ENCODE results near the gene DAPK2.
"Not testable (repeated sequence)": the region's sequence is repeated elsewhere in the genome, so short reads cannot be mapped to it uniquely, and the experiment has no call there.

Gene DAPK2

DNA sequence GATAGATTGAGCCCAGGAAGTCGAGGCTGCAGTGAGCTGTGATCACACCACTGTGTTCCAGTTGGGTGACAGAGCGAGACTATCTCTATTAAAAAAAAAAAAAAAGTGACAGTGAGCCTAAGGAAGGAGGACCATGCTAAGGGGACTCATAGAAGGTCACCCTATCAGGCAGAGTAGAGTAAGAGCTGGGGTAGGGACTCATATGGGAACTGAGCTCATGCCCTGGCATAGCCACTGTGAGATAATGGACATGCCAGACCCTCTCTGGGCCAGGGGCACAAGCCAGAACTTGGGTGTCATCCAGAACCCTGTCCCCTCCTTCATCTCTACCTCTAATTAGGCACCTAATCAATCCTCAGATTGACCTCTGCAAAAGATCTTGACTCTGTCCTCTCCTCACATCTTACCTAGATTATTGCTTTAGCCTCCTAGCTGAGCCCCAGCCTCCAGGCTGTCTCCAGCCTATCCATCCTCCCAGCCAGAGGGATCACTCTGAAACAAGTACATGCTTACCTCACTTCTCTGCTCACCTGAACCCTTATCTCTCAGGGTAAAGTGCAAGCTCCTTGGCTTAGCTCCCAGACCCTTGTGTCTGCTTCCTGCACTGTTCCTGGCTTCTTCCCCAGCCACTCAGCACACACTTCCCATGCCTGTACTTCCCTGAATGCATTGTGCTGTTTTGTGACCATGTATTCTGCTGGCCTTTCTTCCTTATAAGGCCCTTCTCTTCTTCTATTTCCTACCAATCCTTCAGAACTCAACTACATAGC is 76.4 kb downstream of the DAPK2 start:
- H3K9me3 Mint-ChIP-seq (ENCODE audit: low read depth) = peaks cover 1% of the 10 kb centered on the region
- peaks cover 31% of the 10 kb centered on the region for H3K4me1 Mint-ChIP-seq (ENCODE audit: low read depth)
- no peaks in the 10 kb centered on the region for H3K36me3 Mint-ChIP-seq
- no peaks in the 10 kb centered on the region for H3K27me3 Mint-ChIP-seq
- H3K27ac Mint-ChIP-seq = no peak overlapping the region
- H3K4me3 Mint-ChIP-seq = no peak overlapping the region

DNA sequence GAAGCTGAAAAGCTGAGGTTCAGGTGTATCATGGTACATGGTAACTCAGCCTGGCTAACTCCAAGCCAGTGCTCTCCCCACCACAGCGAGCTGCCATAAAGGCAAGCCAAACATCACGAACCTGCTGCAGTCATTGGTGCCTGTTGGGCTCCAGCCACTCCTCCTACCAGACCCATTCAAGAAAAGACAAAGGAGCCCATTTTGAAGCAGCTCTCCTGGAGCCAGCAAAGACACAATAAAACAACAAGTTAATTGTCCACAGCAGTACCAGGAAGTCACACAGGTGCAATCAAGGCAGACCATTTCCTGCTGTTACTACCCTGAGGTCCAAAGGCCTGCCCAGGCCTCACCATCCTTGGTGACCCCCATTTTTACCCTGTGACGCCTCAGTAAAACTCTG is 77.6 kb downstream of the DAPK2 start:
- Mint-ChIP-seq H3K36me3 (no peaks in the 10 kb centered on the region), H3K27me3 (no peaks in the 10 kb centered on the region), H3K27ac (no peak overlapping the region), H3K4me3 (no peak overlapping the region), H3K4me1 (ENCODE audit: low read depth) (peaks cover 31% of the 10 kb centered on the region), H3K9me3 (ENCODE audit: low read depth) (peaks cover 9% of the 10 kb centered on the region)

DNA sequence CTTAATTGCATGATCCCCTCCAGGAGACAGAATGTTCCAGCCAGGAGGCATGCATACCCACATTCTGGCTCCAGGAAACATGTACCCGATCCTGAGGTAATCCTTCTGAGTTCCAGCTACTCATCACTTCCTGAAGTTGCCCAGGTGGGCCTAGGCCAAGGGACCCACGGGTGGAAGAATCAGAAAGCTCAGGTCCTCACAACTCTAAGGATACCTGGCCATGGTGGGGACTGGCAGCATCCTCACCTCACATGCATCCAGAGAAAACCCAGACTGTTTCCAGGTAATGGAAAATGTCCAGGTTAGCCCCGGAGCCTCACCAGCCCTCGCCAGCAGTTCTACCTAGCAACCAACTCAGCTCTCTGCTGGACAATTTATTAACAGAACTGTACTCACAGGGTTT is 78.2 kb downstream of the DAPK2 start:
- Mint-ChIP-seq H3K36me3 (peaks cover 2% of the 10 kb centered on the region), H3K4me1 (ENCODE audit: low read depth) (peaks cover 31% of the 10 kb centered on the region), H3K9me3 (ENCODE audit: low read depth) (peaks cover 9% of the 10 kb centered on the region), H3K27me3 (no peaks in the 10 kb centered on the region), H3K27ac (no peak overlapping the region), H3K4me3 (no peak overlapping the region)

DNA sequence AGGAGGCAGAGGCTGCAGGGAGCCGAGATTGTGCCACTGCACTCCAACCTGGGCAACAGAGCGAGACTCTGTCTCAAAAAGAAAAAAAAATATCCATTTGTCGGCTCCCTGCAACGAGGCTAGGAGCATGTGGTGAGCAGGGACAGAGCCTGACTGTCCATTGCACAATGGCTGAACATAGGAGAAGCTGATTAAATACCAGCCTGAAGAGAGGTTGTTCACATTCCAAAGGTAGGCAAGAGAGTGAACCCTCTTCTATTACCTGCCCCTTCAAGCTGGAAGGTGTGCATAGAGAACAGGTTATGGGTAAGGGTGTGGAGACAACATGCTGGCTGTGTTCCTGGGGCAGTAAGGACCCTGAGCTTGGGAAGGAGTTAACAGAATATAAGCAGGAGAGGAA is 78.7 kb downstream of the DAPK2 start:
- H3K4me3 Mint-ChIP-seq = no peak overlapping the region
- H3K27ac Mint-ChIP-seq = no peak overlapping the region
- peaks cover 31% of the 10 kb centered on the region for H3K4me1 Mint-ChIP-seq (ENCODE audit: low read depth)
- H3K9me3 Mint-ChIP-seq (ENCODE audit: low read depth) = peaks cover 9% of the 10 kb centered on the region
- H3K27me3 Mint-ChIP-seq = no peaks in the 10 kb centered on the region
- peaks cover 2% of the 10 kb centered on the region for H3K36me3 Mint-ChIP-seq

DNA sequence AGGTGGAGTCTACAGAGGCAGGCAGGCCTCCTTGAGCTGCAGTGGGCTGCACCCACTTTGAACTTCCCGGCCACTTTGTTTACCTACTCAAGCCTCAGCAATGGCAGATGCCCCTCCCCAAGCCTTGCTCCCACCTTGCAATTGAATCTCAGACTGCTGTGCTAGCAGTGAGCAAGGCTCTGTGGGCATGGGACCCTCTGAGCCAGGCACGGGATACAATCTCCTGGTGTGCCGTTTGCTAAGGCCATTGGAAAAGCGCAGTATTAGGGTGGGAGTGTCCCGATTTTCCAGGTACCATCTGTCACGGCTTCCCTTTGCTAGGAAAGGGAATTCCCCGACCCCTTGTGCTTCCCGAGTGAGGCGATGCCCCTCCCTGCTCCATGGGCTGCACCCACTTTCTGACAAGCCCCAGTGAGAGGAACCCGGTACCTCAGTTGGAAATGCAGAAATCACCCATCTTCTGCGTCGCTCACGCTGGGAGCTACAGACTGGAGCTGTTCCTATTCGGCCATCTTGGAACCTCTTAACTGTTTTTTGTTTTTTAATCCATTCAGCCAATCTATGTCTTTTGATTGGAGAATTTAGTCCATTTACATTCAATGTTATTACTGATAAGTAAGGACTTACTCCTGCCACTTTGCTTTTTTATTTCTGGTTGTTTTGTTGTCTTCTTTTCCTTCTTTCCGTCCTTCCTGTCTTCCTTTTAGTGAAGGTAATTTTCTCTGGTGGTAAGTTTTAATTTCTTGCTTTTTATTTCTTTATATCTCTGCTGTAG is 83.2 kb downstream of the DAPK2 start:
- not testable (repeated sequence) for H3K27me3 Mint-ChIP-seq

DNA sequence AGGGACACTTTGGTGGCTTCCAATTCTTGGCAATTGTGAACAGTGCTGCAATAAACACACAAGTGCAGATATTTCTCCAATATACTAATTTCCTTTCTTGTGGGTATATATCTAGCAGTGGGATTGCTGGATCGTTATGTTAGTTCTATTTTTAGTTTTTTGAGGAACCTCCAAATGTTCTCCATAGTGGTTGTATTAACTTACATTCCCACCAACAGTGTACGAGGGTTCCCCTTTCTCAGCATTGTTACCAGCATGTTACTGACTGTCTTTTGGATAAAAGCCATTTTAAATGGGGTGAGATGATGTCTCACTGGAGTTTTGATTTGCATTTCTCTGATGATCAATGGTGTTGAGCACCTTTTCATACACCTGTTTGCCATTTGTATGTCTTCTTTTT is 92.8 kb downstream of the DAPK2 start:
- Mint-ChIP-seq H3K4me1 (ENCODE audit: low read depth) (peaks cover 3% of the 10 kb centered on the region), H3K27ac (no peak overlapping the region), H3K27me3 (no peaks in the 10 kb centered on the region), H3K9me3 (ENCODE audit: low read depth) (no peaks in the 10 kb centered on the region), H3K36me3 (peaks cover 4% of the 10 kb centered on the region), H3K4me3 (no peak overlapping the region)

More for the DNA sequence above, 83.2 kb downstream of the DAPK2 start:
- H3K36me3 Mint-ChIP-seq; H3K4me1 Mint-ChIP-seq (ENCODE audit: low read depth); H3K27ac Mint-ChIP-seq; H3K9me3 Mint-ChIP-seq (ENCODE audit: low read depth); H3K4me3 Mint-ChIP-seq: not testable (repeated sequence)

DNA sequence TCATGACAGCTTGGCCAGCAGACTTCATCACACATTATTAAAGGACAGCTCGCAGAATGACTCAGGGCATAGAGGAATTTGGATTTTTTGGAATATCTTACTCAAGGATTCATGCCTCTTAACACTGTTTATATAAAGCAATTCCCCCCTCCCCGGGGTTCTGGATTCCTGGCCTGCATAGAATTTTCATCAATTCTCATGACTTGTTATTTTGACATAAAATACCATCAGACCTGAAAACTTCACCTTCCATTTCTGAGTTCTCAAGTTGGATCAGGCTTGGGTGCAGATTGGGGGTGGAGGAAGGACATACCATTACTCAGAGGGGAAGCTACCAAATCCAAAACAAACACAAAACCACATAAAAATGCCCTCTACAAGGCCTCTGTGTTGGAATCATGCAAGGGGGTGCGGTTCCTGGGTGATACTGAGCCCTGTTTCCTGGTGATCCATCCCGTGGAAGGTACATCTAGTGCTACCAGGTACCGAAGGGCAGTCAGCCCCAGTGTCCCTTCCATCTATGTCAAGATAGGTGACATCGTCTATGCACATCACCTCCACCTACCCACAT is 95.3 kb downstream of the DAPK2 start:
- no peaks in the 10 kb centered on the region for H3K9me3 Mint-ChIP-seq (ENCODE audit: low read depth)
- H3K36me3 Mint-ChIP-seq = peaks cover 2% of the 10 kb centered on the region
- H3K27me3 Mint-ChIP-seq = no peaks in the 10 kb centered on the region
- no peak overlapping the region for H3K4me3 Mint-ChIP-seq
- peaks cover 3% of the 10 kb centered on the region for H3K4me1 Mint-ChIP-seq (ENCODE audit: low read depth)
- H3K27ac Mint-ChIP-seq = no peak overlapping the region

DNA sequence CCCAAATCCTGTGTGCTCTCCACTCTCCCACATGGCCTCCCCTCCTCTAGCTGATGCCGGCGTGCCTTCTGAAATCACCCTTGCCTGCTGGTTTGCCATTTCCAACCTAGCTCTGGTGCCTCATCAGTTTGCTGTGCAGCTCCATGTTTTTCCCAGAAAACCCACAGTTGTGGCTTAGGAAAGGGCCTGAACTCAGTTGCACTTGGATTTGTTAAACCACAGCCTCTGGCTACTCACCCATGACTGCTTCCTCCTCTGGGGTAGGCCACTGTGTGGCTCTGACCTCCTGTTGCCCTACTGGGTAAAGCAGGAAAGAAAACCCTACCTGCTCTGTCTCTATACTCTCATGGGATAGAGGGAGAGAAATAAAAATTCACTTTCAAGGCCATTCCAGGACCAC is 97.3 kb downstream of the DAPK2 start:
- Mint-ChIP-seq H3K4me1 (ENCODE audit: low read depth) (peaks cover 6% of the 10 kb centered on the region), H3K36me3 (peaks cover 2% of the 10 kb centered on the region), H3K27ac (no peak overlapping the region), H3K4me3 (no peak overlapping the region), H3K9me3 (ENCODE audit: low read depth) (no peaks in the 10 kb centered on the region), H3K27me3 (no peaks in the 10 kb centered on the region)

DNA sequence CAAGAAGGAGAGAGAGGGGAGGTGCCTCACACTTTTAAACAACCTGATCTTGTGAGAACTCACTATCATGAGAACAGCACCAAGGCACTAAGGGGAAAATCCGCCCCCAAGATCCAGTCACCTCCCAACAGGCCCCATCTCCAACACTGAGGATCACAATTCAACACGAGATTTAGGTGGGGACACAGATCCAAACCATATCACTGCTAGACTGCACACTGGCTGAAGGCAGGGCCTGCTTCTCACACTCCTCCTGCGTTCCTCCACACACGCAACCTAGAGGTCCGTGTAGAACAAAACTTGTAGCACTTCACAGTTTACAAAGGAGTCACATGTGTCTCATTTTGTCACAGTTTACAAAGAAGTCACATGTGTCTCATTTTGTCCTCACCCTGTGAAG is 97.8 kb downstream of the DAPK2 start:
- Mint-ChIP-seq H3K27me3 (no peaks in the 10 kb centered on the region), H3K4me3 (no peak overlapping the region), H3K4me1 (ENCODE audit: low read depth) (peaks cover 6% of the 10 kb centered on the region), H3K27ac (no peak overlapping the region), H3K9me3 (ENCODE audit: low read depth) (no peaks in the 10 kb centered on the region), H3K36me3 (peaks cover 2% of the 10 kb centered on the region)

DNA sequence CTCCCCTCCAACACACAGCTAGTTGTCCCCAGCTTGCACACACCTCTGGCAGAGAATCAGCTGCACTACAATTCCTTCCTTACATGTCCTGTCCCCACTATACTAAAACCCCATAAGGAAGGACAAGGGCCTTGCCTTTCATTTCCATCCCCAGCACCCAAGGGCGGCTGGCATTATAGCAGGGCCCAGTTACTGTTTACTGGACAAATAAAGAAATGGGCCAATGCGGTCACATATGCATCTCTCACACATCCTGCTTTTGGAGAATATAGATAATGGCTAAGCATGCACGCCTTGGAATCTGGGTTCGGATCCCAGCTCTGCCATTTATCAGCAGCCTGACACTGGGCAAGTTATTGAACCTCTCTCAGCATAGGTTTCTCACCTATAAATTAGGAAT is 99.1 kb downstream of the DAPK2 start:
- Mint-ChIP-seq H3K27me3 (no peaks in the 10 kb centered on the region), H3K36me3 (peaks cover 2% of the 10 kb centered on the region), H3K4me1 (ENCODE audit: low read depth) (peaks cover 5% of the 10 kb centered on the region), H3K9me3 (ENCODE audit: low read depth) (no peaks in the 10 kb centered on the region), H3K27ac (no peak overlapping the region), H3K4me3 (no peak overlapping the region)

DNA sequence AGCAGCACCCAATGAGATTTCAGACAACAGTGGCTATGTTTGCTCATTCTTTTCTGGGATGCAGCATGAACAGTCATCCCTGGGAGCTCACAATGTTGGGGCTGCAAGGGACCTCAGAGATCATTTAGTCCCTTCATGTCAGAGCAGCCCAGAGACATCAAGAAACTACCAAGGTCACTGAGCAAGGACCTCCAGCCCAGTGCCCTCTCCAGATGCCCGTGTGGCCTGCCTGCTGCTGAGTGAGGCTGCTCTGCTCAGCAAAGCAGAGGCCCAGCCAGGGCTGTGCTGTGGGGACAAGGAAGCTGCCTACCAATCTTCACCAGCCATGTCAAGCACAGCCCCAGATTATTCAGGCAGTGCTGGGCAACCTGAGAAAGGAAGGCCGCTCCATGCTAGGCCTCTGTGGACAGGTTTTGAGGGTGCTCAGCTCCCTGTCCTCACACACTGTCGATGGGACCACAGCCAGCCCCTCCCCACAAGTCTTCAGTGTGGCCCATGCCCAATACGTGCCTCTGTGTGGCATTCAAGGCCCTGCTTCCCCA is 99.7 kb downstream of the DAPK2 start:
- Mint-ChIP-seq H3K4me3 (no peak overlapping the region), H3K9me3 (ENCODE audit: low read depth) (no peaks in the 10 kb centered on the region), H3K27me3 (no peaks in the 10 kb centered on the region), H3K36me3 (peaks cover 2% of the 10 kb centered on the region), H3K4me1 (ENCODE audit: low read depth) (peaks cover 3% of the 10 kb centered on the region), H3K27ac (no peak overlapping the region)

DNA sequence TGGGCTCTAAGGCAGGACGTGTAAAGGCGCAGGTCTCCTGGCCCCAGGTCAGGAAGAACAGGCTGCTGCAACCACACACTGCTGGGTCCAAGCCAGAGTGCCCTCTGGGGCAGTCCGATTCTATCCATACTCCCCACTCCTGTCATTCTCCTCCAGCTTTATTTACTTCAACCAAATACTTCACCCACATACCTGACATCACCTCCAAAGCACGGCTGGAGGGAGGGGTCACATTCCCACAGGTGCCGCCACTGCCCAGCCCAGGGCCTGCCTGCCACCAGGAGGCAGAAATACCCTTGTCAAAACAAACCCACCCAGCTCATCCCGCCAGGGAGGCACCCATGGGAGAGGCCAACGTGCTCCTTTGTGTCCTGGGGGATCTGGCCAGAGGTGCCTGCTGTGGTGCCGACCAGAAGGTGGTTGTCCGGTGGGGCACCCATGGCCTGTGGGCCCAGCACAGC is 100.4 kb downstream of the DAPK2 start:
- H3K36me3 Mint-ChIP-seq = peaks cover 2% of the 10 kb centered on the region
- H3K4me1 Mint-ChIP-seq (ENCODE audit: low read depth) = peaks cover 9% of the 10 kb centered on the region
- no peaks in the 10 kb centered on the region for H3K27me3 Mint-ChIP-seq
- H3K27ac Mint-ChIP-seq = no peak overlapping the region
- H3K4me3 Mint-ChIP-seq = no peak overlapping the region
- H3K9me3 Mint-ChIP-seq (ENCODE audit: low read depth) = no peaks in the 10 kb centered on the region

DNA sequence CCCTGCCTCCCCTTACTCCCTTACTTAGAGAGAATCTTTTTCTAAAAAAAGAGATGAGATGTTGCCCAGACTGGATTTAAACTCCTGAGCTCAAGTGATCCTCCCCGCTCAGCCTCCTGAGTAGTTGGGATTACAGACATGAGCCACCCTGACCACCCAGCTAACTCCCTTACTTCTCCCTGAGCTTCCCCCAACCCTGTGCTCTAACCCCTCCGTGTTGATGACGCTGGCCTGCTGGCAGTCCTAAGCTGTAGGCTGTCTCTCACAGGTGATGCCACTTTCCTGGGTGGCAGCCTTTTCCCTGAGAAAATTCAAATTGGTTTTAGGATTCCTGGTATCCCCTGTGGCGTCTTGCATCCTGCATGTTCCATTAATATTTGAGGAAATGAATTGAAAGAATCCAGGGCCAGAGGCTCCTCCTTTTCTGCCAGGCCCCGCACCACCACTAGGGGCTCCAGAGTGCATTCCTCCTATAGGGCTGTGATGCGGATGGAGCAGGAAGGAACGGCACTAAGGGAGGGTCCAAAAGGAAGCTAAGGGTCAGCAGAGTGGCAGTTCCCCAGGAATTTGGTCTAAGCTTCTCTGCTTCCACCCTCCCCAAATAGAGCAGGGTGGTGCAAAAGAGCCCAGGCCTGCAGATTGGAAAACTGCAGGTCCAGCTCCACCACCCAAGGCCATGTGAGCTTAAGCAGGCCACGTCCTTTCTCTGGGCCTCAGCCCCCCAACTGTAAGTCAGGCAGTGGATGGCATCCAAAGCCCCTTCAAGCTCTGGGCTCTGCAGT is 101.1 kb downstream of the DAPK2 start:
- no peaks in the 10 kb centered on the region for H3K9me3 Mint-ChIP-seq (ENCODE audit: low read depth)
- no peaks in the 10 kb centered on the region for H3K36me3 Mint-ChIP-seq
- no peaks in the 10 kb centered on the region for H3K27me3 Mint-ChIP-seq
- no peak overlapping the region for H3K27ac Mint-ChIP-seq
- no peak overlapping the region for H3K4me3 Mint-ChIP-seq
- H3K4me1 Mint-ChIP-seq (ENCODE audit: low read depth) = peaks cover 9% of the 10 kb centered on the region

DNA sequence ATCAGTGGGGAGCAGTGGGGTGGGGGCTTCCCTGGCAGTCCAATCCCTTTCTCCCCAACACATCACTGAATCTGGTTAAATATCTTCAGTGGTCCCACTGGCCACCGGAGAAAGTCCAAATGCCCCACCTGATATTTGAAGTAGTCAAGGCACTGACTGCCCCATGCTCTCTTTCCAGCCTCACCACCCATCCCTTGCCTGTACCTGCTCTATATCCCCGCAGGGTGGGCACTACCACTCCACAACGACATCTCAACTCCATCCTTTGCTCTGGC is 101.7 kb downstream of the DAPK2 start:
- H3K27me3 Mint-ChIP-seq = no peaks in the 10 kb centered on the region
- no peak overlapping the region for H3K27ac Mint-ChIP-seq
- no peak overlapping the region for H3K4me3 Mint-ChIP-seq
- H3K36me3 Mint-ChIP-seq = no peaks in the 10 kb centered on the region
- no peaks in the 10 kb centered on the region for H3K9me3 Mint-ChIP-seq (ENCODE audit: low read depth)
- peaks cover 15% of the 10 kb centered on the region for H3K4me1 Mint-ChIP-seq (ENCODE audit: low read depth)

Measured in activated naive CD8-positive, alpha-beta T cell (primary cell).